Non-pigmented ciliary epithelial cell (primary cell): Measurements from ENCODE around the gene CLDN19.

ENCODE experiments used
- DNase-seq: peaks from one replicate; pipeline ENCODE4 v3.0.0-alpha.2; 2010; ENCODE audit warnings: low read depth

Gene CLDN19

GRCh38 chr1:42700006-42700405 lies 40.0 kb downstream of the CLDN19 start:
- DNase-seq = no peak

GRCh38 chr1:42698081-42698813 lies 41.8 kb downstream of the CLDN19 start:
- DNase-seq = no peak

DNA sequence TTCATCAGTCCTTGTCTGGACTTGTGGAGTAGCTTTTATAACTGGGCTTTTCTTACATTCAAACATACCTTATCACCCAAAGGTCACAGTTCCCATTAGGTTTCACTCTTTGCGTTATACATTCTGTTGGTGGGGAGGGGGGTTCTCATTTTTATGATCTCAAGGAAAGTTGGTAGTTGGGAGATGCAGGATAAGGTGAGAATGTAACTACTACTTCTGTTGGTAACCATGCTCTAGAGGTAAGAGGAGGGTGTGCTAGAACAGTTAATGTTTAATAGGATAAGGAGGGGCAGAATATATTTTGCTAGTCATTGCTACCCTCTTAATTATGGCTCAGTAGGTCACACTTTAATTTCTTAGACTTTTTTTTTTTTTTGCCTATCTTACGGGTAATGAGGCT lies 47.1 kb downstream of the CLDN19 start:
- DNase-seq = no peak

DNA sequence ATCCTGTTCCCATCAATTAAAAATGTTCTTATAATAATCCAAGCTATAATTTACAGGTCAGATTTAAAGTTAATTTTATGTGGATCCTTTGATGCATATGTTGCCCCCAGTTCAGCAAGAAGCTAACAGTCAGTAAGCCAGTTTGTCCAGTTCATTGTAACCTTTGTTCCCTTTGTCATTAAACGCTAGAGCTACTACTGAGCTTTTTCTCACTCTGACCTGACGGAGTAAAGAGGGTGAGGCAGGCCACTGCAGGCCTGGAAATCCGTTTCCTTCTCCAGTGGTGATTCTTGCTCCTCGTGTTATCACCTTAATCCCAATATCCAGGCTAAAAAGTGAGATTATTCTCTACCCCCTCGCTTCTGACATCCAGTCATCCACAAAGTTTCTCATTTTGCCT lies 47.6 kb downstream of the CLDN19 start:
- no peak for DNase-seq

GRCh38 chr1:42691157-42691498 lies 48.9 kb downstream of the CLDN19 start:
- DNase-seq = no peak

GRCh38 chr1:42690477-42691156 lies 49.4 kb downstream of the CLDN19 start:
- DNase-seq = no peak

DNA sequence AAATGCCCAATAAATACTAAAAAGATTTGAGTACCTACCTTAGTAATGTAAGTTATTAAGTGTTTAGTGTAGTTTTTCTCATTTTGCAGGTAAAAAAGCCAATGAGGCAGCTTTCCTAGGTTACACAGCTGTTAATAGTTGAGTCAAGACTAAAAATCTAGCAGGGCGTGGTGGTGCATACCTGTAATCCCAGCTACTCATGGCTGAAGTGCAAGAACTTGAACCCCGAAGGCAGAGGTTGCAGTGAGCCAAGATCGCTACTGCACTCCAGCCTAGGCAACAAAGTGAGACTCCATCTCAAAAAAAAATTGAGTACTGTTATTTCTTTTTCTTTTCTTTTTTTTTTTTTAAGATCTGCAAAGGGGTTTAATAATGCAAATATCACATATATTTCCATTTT lies 50.1 kb downstream of the CLDN19 start:
- no peak for DNase-seq

DNA sequence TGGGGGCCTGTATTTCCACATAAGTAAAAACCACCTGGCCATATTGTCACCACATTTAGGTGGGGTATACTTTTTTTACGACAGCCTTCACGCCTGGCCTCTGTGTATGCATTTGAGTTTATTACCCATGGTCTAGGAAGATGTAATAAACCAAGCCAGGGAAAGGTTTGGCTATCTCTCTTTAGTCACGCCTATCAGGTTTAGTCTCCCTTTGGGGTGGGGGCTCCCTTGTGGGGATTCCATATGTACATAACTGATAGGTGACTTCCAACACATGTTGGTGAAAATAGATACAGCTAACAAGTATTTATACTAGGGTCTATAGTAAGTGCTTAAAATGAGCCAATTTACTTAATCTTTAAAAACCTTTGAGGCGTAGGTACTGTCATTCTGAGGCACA lies 53.6 kb downstream of the CLDN19 start:
- DNase-seq = no peak

DNA sequence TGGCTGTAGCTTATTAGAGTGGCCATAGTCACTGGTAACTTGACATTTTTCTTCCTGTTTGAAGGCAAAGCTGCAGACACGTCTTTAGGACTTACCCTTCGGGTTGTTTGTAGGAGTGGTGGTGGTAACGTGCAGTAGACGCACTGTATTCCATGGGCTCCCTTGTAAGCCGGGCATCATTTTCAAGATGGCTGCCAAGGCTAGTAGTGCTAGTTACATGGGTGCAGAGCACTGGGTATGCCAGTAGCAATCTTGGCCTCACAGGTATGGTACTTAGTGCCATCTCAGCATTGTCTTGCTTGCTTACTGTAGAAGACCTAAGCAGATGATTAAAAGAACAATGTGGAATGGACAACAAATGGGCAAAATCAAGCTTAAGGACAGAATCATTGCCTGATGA lies 55.9 kb downstream of the CLDN19 start:
- no peak for DNase-seq
